DND-41 (cell line): ENCODE measurements around the gene TXK.

ENCODE experiments used
- EZH2 ChIP-seq: IDR thresholded peaks from 3 replicates; pipeline ENCODE4 v1.6.1; 2012; ENCODE audit warnings: borderline replicate concordance, low read depth, mild to moderate bottlenecking, moderate library complexity, low read length, inconsistent platforms; ENCODE audit not compliant: severe bottlenecking
- TF ChIP-seq, protein P1 (sequence below): IDR thresholded peaks from 2 replicates; pipeline ENCODE4 v1.5.1; 2012; ENCODE audit warnings: borderline replicate concordance, low read length, moderate library complexity, mild to moderate bottlenecking; ENCODE audit not compliant: poor library complexity, severe bottlenecking; ENCODE audit errors: extremely low read depth

DNA sequence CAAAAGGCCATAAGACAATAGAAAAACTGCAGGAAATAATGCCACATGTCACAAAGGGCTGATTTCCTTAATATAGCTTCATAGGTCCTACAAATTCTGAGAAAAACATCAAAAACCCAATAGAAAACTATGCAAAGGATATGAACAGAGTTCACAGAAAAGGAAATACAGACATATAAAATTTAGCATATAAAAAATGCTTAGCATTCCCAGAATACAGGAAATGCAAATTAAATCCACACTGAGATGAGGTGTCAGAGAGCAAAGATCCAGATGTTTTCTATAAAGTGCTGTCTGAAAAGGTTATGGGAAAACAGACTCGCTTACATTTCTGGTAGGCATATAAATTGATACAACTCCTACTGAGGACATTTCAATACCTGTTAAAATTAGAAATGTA lies 33.8 kb downstream of the TXK start:
- TF ChIP-seq EZH2, result no peak
- TF ChIP-seq, protein P1, sequence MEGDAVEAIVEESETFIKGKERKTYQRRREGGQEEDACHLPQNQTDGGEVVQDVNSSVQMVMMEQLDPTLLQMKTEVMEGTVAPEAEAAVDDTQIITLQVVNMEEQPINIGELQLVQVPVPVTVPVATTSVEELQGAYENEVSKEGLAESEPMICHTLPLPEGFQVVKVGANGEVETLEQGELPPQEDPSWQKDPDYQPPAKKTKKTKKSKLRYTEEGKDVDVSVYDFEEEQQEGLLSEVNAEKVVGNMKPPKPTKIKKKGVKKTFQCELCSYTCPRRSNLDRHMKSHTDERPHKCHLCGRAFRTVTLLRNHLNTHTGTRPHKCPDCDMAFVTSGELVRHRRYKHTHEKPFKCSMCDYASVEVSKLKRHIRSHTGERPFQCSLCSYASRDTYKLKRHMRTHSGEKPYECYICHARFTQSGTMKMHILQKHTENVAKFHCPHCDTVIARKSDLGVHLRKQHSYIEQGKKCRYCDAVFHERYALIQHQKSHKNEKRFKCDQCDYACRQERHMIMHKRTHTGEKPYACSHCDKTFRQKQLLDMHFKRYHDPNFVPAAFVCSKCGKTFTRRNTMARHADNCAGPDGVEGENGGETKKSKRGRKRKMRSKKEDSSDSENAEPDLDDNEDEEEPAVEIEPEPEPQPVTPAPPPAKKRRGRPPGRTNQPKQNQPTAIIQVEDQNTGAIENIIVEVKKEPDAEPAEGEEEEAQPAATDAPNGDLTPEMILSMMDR, result no peak
